Kidney epithelial cell (primary cell): ENCODE results near the gene STIL. TPM values are rescaled to one million over a fixed set of nuclear protein-coding genes. Genes with fewer than 3 reads are reported as not detected.

Experiments
- DNase-seq: peaks from one replicate; pipeline ENCODE4 v3.0.0-alpha.2; 2010; ENCODE audit warnings: low read depth
- H3K27me3 ChIP-seq: 2 replicates; pipeline ENCODE4 v1.6.0; 2011; ENCODE audit warnings: low read length; ENCODE audit not compliant: control insufficient read depth, insufficient read depth
- H3K36me3 ChIP-seq: 2 replicates; pipeline ENCODE4 v1.5.1; 2011; ENCODE audit warnings: low read length; ENCODE audit not compliant: control insufficient read depth, insufficient read depth
- H3K4me3 ChIP-seq: 2 replicates; pipeline ENCODE4 v1.5.1; 2011; ENCODE audit warnings: low read depth, mild to moderate bottlenecking, control low read depth, low read length
- CTCF ChIP-seq: IDR thresholded peaks from 2 replicates; pipeline ENCODE4 v1.5.1; 2011; ENCODE audit warnings: mild to moderate bottlenecking, moderate library complexity, low read length, control low read depth, inconsistent platforms; ENCODE audit not compliant: insufficient read depth, poor library complexity, severe bottlenecking
- total RNA-seq: library from RNA; depleted of rRNA; stranded (reverse); fragments of >200 nt; gene quantifications from 2 replicates; pipeline ENCODE4 v1.2.3, GENCODE V29; 2015

Gene STIL
- total RNA-seq, 1 donor from 2014 or later, result 5.5 TPM

GRCh38 chr1:47225430-47226100 lies 88.4 kb downstream of the STIL start:
- peak overlapping the region; percentile 22 for H3K4me3 ChIP-seq
- no peaks in the 10 kb centered on the region for H3K36me3 ChIP-seq
- no peak for DNase-seq
- peaks cover 67% of the 10 kb centered on the region for H3K27me3 ChIP-seq
- no peak for TF ChIP-seq CTCF

- Histone ChIP-seq H3K4me3 (peak overlapping the region; percentile 22), H3K27me3 (peaks cover 60% of the 10 kb centered on the region)
- no peak for TF ChIP-seq CTCF
These were observed 89.1 kb downstream of the STIL start for GRCh38 chr1:47224676-47225399.

GRCh38 chr1:47223921-47224675 lies 89.8 kb downstream of the STIL start:
- Histone ChIP-seq H3K4me3 (no peak overlapping the region), H3K36me3 (no peaks in the 10 kb centered on the region), H3K27me3 (peaks cover 52% of the 10 kb centered on the region)
- TF ChIP-seq CTCF, result no peak
- no peak for DNase-seq

More at GRCh38 chr1:47224676-47225399, 89.1 kb downstream of the STIL start:
- H3K36me3 ChIP-seq, result no peaks in the 10 kb centered on the region
- no peak for DNase-seq

- H3K4me3 ChIP-seq, result no peak overlapping the region
- H3K27me3 ChIP-seq, result peaks cover 45% of the 10 kb centered on the region
- no peaks in the 10 kb centered on the region for H3K36me3 ChIP-seq
- TF ChIP-seq CTCF, result no peak
- no peak for DNase-seq
These were observed 90.6 kb downstream of the STIL start for GRCh38 chr1:47223174-47223920.

- no peak for TF ChIP-seq CTCF
- Histone ChIP-seq H3K27me3 (peaks cover 40% of the 10 kb centered on the region), H3K36me3 (no peaks in the 10 kb centered on the region), H3K4me3 (no peak overlapping the region)
- no peak for DNase-seq
These were observed 91.5 kb downstream of the STIL start for GRCh38 chr1:47222476-47222875.
